GM19025 (cell line): Measurements from ENCODE around the gene RMRP.

Experiments
- ATAC-seq: cut with Tn5 transposase; IDR thresholded peaks from one replicate; pipeline ENCODE4 v1.9.1; 2021; ENCODE audit warnings: mild to moderate bottlenecking, low read depth, moderate library complexity; ENCODE audit not compliant: unreplicated experiment

RMRP gene

DNA sequence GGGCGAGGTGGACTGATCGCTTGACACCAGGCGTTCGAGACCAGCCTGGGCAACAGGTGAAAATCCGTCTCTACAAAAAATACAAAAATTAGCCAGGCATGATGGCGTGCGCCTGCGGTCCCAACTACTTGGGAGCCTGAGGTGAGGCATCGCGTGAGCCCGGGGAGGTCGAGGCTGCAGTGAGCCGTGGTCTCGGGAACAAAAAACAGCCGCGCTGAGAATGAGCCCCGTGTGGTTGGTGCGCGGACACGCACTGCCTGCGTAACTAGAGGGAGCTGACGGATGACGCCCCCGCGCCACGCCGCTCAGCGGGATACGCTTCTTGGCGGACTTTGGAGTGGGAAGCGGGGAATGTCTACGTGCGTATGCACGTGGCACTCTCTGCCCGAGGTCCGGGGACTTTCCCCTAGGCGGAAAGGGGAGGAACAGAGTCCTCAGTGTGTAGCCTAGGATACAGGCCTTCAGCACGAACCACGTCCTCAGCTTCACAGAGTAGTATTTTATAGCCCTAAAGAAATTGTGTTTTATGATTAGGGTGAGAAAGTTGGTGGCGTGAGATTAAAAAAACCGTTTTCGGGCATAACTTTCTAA, at the start of gene RMRP:
RMRP (minus strand) TSS at position 474 of the 591 bp plus-strand sequence.
- ATAC-seq: peak; percentile 86

DNA sequence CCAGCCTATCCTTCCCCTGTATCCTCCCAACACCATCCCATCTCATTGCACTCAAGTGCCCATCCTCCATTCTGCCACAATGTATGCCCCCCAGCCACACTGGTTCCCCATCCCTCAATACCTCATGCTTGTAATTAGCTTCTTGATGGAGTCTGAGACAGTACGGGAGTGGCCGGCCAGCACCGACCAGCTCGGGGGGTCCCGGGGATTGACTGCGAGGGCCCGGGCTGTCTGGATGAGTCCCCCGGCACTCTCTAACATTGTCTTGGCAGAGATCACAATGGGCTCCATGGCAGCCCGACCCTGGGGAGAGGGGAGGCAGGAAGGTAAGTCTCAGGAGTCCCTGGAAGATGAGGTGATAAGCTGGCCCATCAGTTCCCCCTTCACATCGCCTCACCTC, 49.1 kb upstream of the RMRP start:
- no peak for ATAC-seq

DNA sequence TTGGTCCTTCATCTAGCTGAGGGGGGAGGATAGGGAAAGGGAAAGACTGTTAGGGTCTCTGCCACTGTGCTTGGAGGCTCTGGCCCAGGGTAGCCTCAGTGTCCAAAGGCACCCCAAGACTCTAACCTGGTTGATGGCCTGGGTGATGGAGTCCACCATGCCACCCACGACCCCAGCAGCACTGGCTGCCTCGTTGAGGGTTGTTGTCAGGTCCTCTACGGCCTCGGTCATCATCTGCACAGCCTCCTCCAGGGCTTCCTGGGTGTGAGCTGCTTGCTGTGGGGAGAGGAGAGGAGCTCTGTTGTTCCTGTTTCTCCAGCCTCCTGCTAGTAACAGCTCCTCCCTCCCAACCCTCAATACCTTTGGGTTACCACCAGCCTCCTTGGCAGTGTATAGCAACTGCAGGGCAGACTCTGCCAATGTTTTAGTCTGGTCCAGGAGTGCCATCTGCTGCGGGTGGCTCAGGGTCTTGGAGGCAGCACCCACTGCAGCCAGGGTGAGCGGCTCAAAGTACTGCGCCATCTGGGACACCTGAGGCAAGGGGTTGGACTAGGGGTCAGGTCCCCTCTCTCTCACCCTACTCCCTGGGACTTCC, 48.1 kb upstream of the RMRP start:
- no peak for ATAC-seq

GRCh38 chr9:35705372-35705771, 47.6 kb upstream of the RMRP start:
- ATAC-seq: no peak

DNA sequence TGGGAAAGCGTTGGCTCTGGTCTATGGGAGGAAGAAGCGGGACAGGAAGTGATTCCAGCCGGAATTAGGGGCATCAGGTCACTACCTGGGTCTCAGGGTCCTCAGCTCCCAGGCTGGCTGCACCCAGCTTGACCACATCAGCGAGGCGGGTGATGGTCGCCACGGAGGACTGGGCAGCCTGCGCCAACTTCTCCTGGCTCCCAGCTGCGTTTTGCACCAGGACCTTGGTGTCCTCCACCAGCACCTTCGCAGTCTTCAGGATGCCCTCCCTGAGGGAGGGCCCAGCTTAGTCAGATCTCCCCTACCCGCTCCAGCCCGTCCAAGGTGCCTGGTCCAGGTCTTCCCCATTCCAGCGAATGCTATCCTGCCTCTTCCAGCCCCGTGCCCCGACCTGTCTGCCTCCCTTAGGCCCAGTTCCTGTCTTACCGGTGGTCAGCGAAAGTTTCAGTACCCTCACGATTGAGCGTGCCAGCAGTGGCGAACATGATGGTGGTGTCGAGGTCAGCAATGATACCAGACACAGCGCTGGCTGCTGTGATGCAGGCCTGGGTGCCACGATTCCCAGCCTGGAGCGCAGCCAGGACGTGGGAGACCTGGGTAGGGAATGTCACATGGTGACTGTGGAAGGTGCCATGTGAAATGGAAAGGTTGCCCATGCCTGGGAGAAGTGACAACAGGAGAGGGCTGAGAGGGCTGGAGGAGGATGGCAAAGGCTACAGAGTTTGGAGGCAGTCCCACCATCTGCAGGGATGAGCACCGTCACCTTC, 46.3 kb upstream of the RMRP start:
- ATAC-seq: no peak

- ATAC-seq: no peak
Observed at GRCh38 chr9:35702696-35703095, 44.9 kb upstream of the RMRP start.

DNA sequence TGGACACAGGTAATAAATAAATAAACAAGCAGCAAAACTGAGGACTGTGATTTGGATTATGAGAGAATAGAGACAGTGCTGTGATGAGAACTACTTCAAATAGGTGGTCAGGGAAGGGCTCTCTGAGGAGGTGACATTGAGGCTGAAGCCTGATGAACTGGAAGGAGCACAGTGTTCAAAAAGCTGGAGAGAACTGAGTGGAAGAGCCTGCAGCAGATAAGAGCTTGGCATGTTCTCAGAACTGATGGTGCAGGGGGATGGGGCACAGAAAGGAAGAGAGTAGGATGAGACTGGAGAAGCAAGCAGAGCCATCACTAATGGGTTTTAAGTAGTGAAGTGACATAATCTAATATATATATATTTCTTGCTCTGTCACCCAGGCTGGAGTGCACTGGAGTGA, 43.1 kb upstream of the RMRP start:
- ATAC-seq: no peak

GRCh38 chr9:35700031-35700430, 42.2 kb upstream of the RMRP start:
- no peak for ATAC-seq

DNA sequence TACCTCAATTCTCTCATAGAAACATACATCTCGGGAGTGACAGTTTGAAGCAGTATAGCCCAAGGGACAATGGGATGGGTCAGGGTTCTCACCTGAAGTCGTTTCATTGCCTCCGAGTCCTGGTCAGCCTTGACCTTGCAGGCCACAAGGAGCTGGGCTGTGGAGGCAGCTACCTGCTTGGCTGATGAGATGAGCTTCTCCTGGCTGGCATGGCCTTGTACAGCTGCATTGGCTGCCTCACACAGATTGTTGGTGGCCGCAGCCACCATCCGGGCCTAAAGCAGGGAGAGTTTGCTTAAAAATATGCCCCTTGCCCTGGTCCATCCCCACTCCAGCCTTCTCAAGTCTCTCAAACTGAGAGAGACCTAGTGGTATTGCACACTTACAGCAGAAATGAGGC, 40.4 kb upstream of the RMRP start:
- no peak for ATAC-seq

DNA sequence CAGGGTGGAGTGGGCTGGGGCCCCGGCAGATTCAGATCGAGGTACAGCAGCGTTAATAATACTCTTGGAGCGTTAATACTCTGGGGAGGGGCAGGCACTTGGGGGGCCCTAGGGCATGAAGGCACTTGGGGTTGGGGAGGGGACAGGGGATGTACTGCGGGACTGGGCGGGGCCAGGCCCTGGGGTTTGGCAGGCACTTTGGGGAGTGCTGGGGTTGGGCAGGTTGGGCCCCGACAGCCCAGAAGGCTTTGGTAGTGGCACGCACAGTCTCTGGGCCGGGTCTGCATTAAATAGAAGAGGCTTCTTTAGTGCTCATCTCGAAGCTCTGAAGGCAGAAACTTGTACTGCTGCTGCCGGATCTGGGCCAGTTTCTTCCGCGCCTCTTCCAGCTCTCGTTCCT, 39.7 kb upstream of the RMRP start:
- no peak for ATAC-seq

GRCh38 chr9:35696520-35697215, 38.8 kb upstream of the RMRP start:
- peak; percentile 70 for ATAC-seq

GRCh38 chr9:35695943-35696401, 38.2 kb upstream of the RMRP start:
- no peak for ATAC-seq

DNA sequence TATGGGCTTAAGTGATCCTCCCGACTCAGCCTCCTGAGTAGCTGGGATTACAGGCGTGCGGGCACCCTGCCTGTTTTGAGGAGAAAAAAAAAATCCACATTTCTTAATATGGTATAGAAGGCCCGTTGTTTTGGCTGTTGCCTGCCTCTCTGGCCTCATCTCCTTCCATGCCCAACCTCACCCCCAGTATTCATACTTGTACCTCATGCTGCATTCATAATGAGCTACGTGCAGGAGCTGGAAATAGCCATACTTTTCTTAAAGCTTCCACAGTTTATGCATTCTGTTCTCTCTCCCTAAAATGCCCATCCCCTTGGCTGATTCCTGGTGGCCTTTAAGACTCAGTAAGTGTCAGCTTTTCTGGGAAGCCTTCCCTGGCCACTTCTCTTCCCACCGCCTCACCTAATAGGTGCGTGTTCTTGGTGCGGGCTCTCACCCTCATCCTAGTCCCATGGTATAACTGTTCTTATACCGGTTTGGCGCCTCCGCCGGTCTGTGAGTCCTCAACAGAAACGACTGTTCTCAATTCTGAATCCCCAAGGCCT, 34.0 kb upstream of the RMRP start:
- no peak for ATAC-seq

- no peak for ATAC-seq
Observed at GRCh38 chr9:35691334-35691650, 33.5 kb upstream of the RMRP start.

DNA sequence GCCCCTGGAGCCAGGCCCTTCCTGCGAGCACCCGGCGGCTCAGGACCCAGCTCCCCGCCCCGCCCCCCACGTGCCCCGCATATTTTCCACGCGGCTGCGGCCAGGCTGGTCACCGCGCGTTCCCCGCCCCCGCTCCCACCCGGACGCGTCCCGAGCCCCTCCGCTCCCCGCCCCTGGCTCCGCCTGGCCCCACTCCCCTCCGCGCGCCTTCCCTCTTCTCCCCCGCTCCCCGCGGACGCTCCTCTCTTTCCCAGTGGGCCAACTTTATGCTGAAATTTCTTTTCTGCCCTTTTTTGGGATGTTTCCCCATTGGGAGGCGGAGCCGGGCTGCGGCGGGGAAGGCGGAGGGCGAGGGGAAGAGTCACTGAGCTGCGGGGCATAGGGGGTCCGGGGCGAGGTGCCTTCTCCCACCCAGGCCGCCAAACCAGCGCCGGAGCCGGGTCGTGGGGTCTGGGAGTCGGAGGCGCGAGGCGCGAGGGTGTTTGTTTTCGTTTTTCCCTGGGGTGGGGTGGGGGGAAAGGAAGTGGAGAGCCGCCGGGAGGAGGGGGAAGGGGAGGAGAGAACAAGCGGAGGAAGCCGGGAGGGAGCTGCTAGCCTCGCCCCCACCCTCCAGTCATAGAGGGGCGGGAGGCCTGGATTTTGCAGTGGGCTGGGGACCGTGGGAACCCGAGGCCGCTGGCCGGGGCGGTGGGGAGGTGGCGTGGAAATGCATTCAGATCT, 33.0 kb upstream of the RMRP start:
- no peak for ATAC-seq

- ATAC-seq: no peak
Observed at GRCh38 chr9:35690294-35690613, 32.4 kb upstream of the RMRP start.

DNA sequence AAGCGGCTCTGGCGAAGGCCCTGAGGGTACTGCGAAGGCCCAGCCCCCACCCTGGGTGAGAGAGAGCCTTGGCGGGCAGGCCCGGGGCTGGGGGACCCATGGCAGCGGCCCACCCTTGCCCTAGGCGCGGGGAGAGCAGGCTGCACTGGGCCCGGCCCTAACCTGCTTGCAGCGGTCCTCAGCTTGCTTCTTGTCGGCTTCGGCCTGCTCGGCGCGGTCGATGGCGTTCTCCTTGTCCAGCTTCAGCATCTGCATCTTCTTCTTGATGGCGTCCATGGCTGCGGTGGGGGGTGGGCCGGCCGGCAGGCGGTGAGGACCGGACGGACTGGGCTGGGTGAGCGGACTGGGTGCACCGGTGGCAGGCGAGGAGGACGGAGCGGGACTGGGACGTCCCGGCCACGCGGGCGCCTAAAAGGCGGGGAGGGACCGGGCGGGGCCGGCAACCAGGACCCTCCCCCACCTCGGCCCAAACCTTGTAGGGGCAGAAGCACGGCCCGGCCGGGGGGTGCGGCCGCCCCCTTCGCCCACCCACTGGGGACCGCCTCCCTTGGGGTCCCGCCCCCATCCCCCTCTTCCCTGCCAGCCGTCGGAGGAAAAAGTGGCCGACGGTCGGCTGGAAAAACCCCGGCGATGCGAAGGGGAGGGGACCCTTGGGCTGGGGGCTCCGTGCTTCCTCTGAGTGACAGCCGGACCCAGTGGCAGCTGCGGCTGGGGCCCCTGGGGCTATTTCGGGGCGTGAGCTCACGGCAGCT, 31.9 kb upstream of the RMRP start, which contains the start of gene TPM2:
TPM2 (minus strand) TSS at position 384 of the 752 bp plus-strand sequence; CDS start at position 276, 108 bp downstream.
- no peak for ATAC-seq

GRCh38 chr9:35688558-35689541, 31.0 kb upstream of the RMRP start:
- no peak for ATAC-seq
